A673 (cell line): ENCODE data around the gene PLP1. TPM values are rescaled to one million over a fixed set of nuclear protein-coding genes. Genes with fewer than 3 reads are reported as not detected.

Source experiments
- BruUV-seq: library from RNA; stranded (reverse); fragments of 400-500 nt; replicated peaks from 2 replicates; lab custom pipeline; 2021; lab: Mats Ljungman, UMichigan
- CTCF ChIA-PET: fragments of 300-600 bp; sonication (Branson Sonifier 250); formaldehyde crosslinking; loops from one replicate; lab custom pipeline; 2022; ENCODE audit warnings: antibody characterized with exemption; lab: Charles Lee
- POLR2A ChIA-PET: fragments of 300-600 bp; sonication (Branson Sonifier 250); formaldehyde crosslinking; loops from one replicate; lab custom pipeline; 2022; ENCODE audit warnings: antibody characterized with exemption; ENCODE audit not compliant: low non-redundant PET; lab: Charles Lee
- DNase-seq: peaks from one replicate; pipeline ENCODE4 v3.0.0-alpha.2; 2015; ENCODE audit warnings: low spot score
- H3K27ac ChIP-seq: fragments of 200-600 bp; sonication (generic); 2 replicates; pipeline ENCODE4 v1.5.1; 2016; ENCODE audit warnings: mixed run types, low read depth, mild to moderate bottlenecking, mixed read lengths, antibody characterized with exemption, low read length; ENCODE audit not compliant: poor library complexity, severe bottlenecking
- H3K27me3 ChIP-seq: fragments of 200-600 bp; sonication (generic); replicated peaks from 2 replicates; pipeline ENCODE4 v1.6.1; 2017; ENCODE audit warnings: mixed run types, low read depth, mild to moderate bottlenecking, mixed read lengths, antibody characterized with exemption, low read length; ENCODE audit not compliant: insufficient read depth, poor library complexity
- H3K36me3 ChIP-seq: fragments of 200-600 bp; sonication (generic); 2 replicates; pipeline ENCODE4 v1.6.1; 2016; ENCODE audit warnings: mixed run types, mild to moderate bottlenecking, mixed read lengths, antibody characterized with exemption, low read length; ENCODE audit not compliant: insufficient read depth, poor library complexity, severe bottlenecking
- H3K4me1 ChIP-seq: fragments of 200-600 bp; sonication (generic); 2 replicates; pipeline ENCODE4 v1.6.1; 2017; ENCODE audit warnings: mixed run types, mild to moderate bottlenecking, mixed read lengths, antibody characterized with exemption, low read length; ENCODE audit not compliant: insufficient read depth, poor library complexity, severe bottlenecking
- H3K4me3 ChIP-seq: fragments of 200-600 bp; sonication (generic); 2 replicates; pipeline ENCODE4 v1.5.1; 2016; ENCODE audit warnings: low read depth, mixed run types, mild to moderate bottlenecking, mixed read lengths, low read length; ENCODE audit not compliant: poor library complexity, severe bottlenecking
- H3K9me3 ChIP-seq: fragments of 200-600 bp; sonication (generic); 2 replicates; pipeline ENCODE4 v1.6.1; 2016; ENCODE audit warnings: mixed run types, low read depth, mild to moderate bottlenecking, mixed read lengths, antibody characterized with exemption, low read length; ENCODE audit not compliant: poor library complexity, severe bottlenecking
- CTCF ChIP-seq: fragments of 300-800, 200-600 bp; sonication (generic); conservative IDR thresholded peaks from 2 replicates; pipeline ENCODE4 v1.5.1; 2017; ENCODE audit warnings: low read depth, mild to moderate bottlenecking, antibody characterized with exemption, low read length, moderate library complexity, mixed read lengths
- EZH2 ChIP-seq: fragments of 200-600 bp; sonication (generic); IDR thresholded peaks from 2 replicates; pipeline ENCODE4 v1.6.1; 2017; ENCODE audit warnings: borderline replicate concordance, low read depth, mild to moderate bottlenecking, mixed read lengths, antibody characterized with exemption, low read length; ENCODE audit not compliant: poor library complexity, severe bottlenecking
- intact Hi-C: fragments of 100-400 bp; cut with micrococcal nuclease; formaldehyde crosslinking; loops from one replicate; pipeline ENCODE4 v1.10.0; 2022; ENCODE audit not compliant: unreplicated experiment
- total RNA-seq: library from RNA; stranded (reverse); gene quantifications from 2 replicates; pipeline ENCODE4 v1.2.3, GENCODE V29; 2021

Gene PLP1
- total RNA-seq, 1 experiment from 2014 or later: not detected

GRCh38 chrX:103800318-103800717 is 23.7 kb downstream of the PLP1 start:
- BruUV-seq: no TSS peak
- CTCF ChIA-PET: no interaction called here

GRCh38 chrX:103805860-103806259 is 29.2 kb downstream of the PLP1 start:
- Histone ChIP-seq H3K4me1 (no peaks in the 10 kb centered on the region), H3K27ac (no peak overlapping the region), H3K9me3 (no peaks in the 10 kb centered on the region), H3K27me3 (peaks cover 22% of the 10 kb centered on the region), H3K36me3 (no peaks in the 10 kb centered on the region), H3K4me3 (no peak overlapping the region)
- no peak for DNase-seq
- TF ChIP-seq CTCF (no peak), EZH2 (no peak)
- ChIA-PET POLR2A (no interaction called here), CTCF (no interaction called here)
- intact Hi-C loops: no loop called here
- no TSS peak for BruUV-seq

More at GRCh38 chrX:103800318-103800717, 23.7 kb downstream of the PLP1 start:
- DNase-seq: no peak
- TF ChIP-seq CTCF: no peak
- no peak for TF ChIP-seq EZH2
- no peak overlapping the region for H3K27ac ChIP-seq
- intact Hi-C loops: no loop called here
- H3K36me3 ChIP-seq: no peaks in the 10 kb centered on the region
- POLR2A ChIA-PET: no interaction called here
- no peaks in the 10 kb centered on the region for H3K9me3 ChIP-seq
- H3K4me1 ChIP-seq: no peaks in the 10 kb centered on the region
- no peak overlapping the region for H3K4me3 ChIP-seq
- H3K27me3 ChIP-seq: peaks cover 23% of the 10 kb centered on the region

GRCh38 chrX:103806862-103807474 is 30.3 kb downstream of the PLP1 start:
- BruUV-seq: no TSS peak
- ChIA-PET CTCF (no interaction called here), POLR2A (no interaction called here)

More at GRCh38 chrX:103806862-103807474, 30.3 kb downstream of the PLP1 start:
- Histone ChIP-seq H3K27ac (no peak overlapping the region), H3K9me3 (no peaks in the 10 kb centered on the region), H3K4me1 (no peaks in the 10 kb centered on the region), H3K36me3 (no peaks in the 10 kb centered on the region), H3K4me3 (no peak overlapping the region), H3K27me3 (peaks cover 16% of the 10 kb centered on the region)
- no peak for TF ChIP-seq CTCF
- no peak for TF ChIP-seq EZH2
- intact Hi-C loops: no loop called here
- no peak for DNase-seq
